Tibial artery (tissue), 4 donors: Measurements from ENCODE around the gene DBNL.

ENCODE experiments used
- DNase-seq, 2 donors: peaks; one replicate each; pipeline ENCODE4 v3.0.0-alpha.2; 2019
- H3K27ac ChIP-seq, 2 donors: fragments of 200-600 bp; sonication (generic) in 1 of 2; 1 replicate in 1 of 2; 2 replicates in 1 of 2; pipeline ENCODE4 v1.5.1; 2018 to 2019; ENCODE audit warnings: mild to moderate bottlenecking in 1 of 2
- H3K27me3 ChIP-seq, 2 donors: fragments of 200-600 bp; sonication (generic) in 1 of 2; one replicate each; pipeline versions ENCODE4 v1.5.1 to v1.6.0; 2016 to 2019
- H3K36me3 ChIP-seq, 3 donors: fragments of 200-600 bp; sonication (generic) in 2 of 3; one replicate each; pipeline ENCODE4 v1.5.1; 2016 to 2019; ENCODE audit warnings: mild to moderate bottlenecking in 2 of 3
- H3K4me1 ChIP-seq, 4 donors: fragments of 200-600 bp; sonication (generic) in 2 of 4; 1 replicate in 3 of 4; 2 replicates in 1 of 4; pipeline ENCODE4 v1.5.1; 2016 to 2019
- H3K4me3 ChIP-seq, 2 donors: fragments of 200-600 bp; sonication (generic) in 1 of 2; 1 replicate in 1 of 2; 2 replicates in 1 of 2; pipeline ENCODE4 v1.5.1; 2018 to 2019; ENCODE audit warnings: mild to moderate bottlenecking in 2 of 2
- H3K9me3 ChIP-seq, 3 donors: fragments of 200-600 bp; sonication (generic) in 1 of 3; one replicate each; pipeline ENCODE4 v1.5.1; 2016 to 2019
- CTCF ChIP-seq, 2 experiments: fragments of 200-600 bp in 1 of 2; fragments of 450-650 bp in 1 of 2; IDR thresholded peaks; one replicate each; pipeline ENCODE4 v1.5.1; 2017 to 2019; ENCODE audit warnings: antibody characterized with exemption in 2 of 2, mild to moderate bottlenecking in 1 of 2, moderate library complexity in 1 of 2
- intact Hi-C: fragments of 100-400 bp; cut with DNase I; formaldehyde crosslinking; loops from one replicate; pipeline ENCODE4 v1.15.0; 2023; ENCODE audit warnings: low total_unique reads

DBNL gene

GRCh38 chr7:44057849-44058758, 13.6 kb downstream of the DBNL start:
- intact Hi-C loops, result no loop called here
- H3K27me3 ChIP-seq, result no peaks in the 10 kb centered on the region
- peaks cover 0 to 13% (median 10%) of the 10 kb centered on the region in 4 donors for H3K4me1 ChIP-seq
- no peak for TF ChIP-seq CTCF (IDR thresholded peaks at IDR 0.05)
- peak; percentile 16 to 53 for DNase-seq
- peaks cover 60 to 95% (median 80%) of the 10 kb centered on the region in 3 donors for H3K36me3 ChIP-seq
- no peaks in the 10 kb centered on the region for H3K9me3 ChIP-seq
- H3K4me3 ChIP-seq, result no peak overlapping the region
- no peak overlapping the region for H3K27ac ChIP-seq

GRCh38 chr7:44058759-44059218, 14.3 kb downstream of the DBNL start:
- intact Hi-C loops, result no loop called here
- no peaks in the 10 kb centered on the region for H3K9me3 ChIP-seq
- TF ChIP-seq CTCF (IDR thresholded peaks at IDR 0.05), result no peak
- H3K4me3 ChIP-seq, result no peak overlapping the region
- DNase-seq, result peak in 1 of 2 donors; percentile 52
- no peaks in the 10 kb centered on the region for H3K27me3 ChIP-seq
- peaks cover 0 to 20% (median 15%) of the 10 kb centered on the region in 4 donors for H3K4me1 ChIP-seq
- no peak overlapping the region for H3K27ac ChIP-seq
- peaks cover 54 to 88% (median 78%) of the 10 kb centered on the region in 3 donors for H3K36me3 ChIP-seq

- H3K4me3 ChIP-seq, result no peak overlapping the region
- TF ChIP-seq CTCF (IDR thresholded peaks at IDR 0.05), result no peak
- peaks cover 47 to 81% (median 72%) of the 10 kb centered on the region in 3 donors for H3K36me3 ChIP-seq
- peaks cover 0 to 27% (median 21%) of the 10 kb centered on the region in 4 donors for H3K4me1 ChIP-seq
- intact Hi-C loops, result loop anchor here (5.0 kb wide), 1 partner anchor 438 kb away; no protein-coding TSS in a partner anchor
- peak; percentile 16 to 62 for DNase-seq
- no peaks in the 10 kb centered on the region for H3K9me3 ChIP-seq
- no peaks in the 10 kb centered on the region for H3K27me3 ChIP-seq
- H3K27ac ChIP-seq, result no peak overlapping the region
These were observed 15.0 kb downstream of the DBNL start for GRCh38 chr7:44059219-44060090.

- intact Hi-C loops, result loop anchor here (5.0 kb wide), 1 partner anchor 437 kb away; no protein-coding TSS in a partner anchor
- H3K36me3 ChIP-seq, result peaks cover 41 to 72% (median 63%) of the 10 kb centered on the region in 3 donors
- H3K4me3 ChIP-seq, result no peak overlapping the region
- H3K4me1 ChIP-seq, result peaks cover 0 to 35% (median 29%) of the 10 kb centered on the region in 4 donors
- H3K27me3 ChIP-seq, result no peaks in the 10 kb centered on the region
- H3K9me3 ChIP-seq, result no peaks in the 10 kb centered on the region
- peak in 1 of 2 donors; percentile 53 for DNase-seq
- no peak for TF ChIP-seq CTCF (IDR thresholded peaks at IDR 0.05)
- no peak overlapping the region for H3K27ac ChIP-seq
These were observed 15.8 kb downstream of the DBNL start for GRCh38 chr7:44060091-44060947.
